GM20000 (cell line): ENCODE data around the gene MRPL27.

Experiments used
- DNase-seq: peaks from one replicate; pipeline ENCODE4 v3.0.0; 2012; ENCODE audit warnings: low spot score
- CTCF ChIP-seq: IDR thresholded peaks from 2 replicates; pipeline ENCODE4 v1.5.1; 2012; ENCODE audit warnings: mild to moderate bottlenecking, control low read depth; ENCODE audit errors: extremely low read depth, missing control alignments

MRPL27 gene

GRCh38 chr17:50381920-50382319, 8.9 kb upstream of the MRPL27 start:
- no peak for DNase-seq
- TF ChIP-seq CTCF: no peak

- TF ChIP-seq CTCF: no peak
- DNase-seq: no peak
Measured at GRCh38 chr17:50381260-50381815, 8.4 kb upstream of the MRPL27 start.

- DNase-seq: no peak
- TF ChIP-seq CTCF: no peak
Measured at GRCh38 chr17:50380369-50381259, 7.6 kb upstream of the MRPL27 start.

- DNase-seq: no peak
- TF ChIP-seq CTCF: no peak
Measured at GRCh38 chr17:50379351-50380132, 6.6 kb upstream of the MRPL27 start.

GRCh38 chr17:50375858-50376538, 3.0 kb upstream of the MRPL27 start:
- DNase-seq: no peak
- no peak for TF ChIP-seq CTCF

GRCh38 chr17:50373705-50374104, 721 bp upstream of the MRPL27 start:
- no peak for TF ChIP-seq CTCF
- no peak for DNase-seq
